ENCODE measurements around the gene AGO1. TPM values are rescaled to one million over a fixed set of nuclear protein-coding genes. Genes with fewer than 3 reads are reported as not detected.
A peak's percentile ranks its signal among the peaks of the same experiment; 100 is the strongest.

The AGO1 gene
- total and polyA plus RNA-seq, 9 donors, result 7.0 to 11.9 (median 8.9) TPM

- WGBS (ENCODE audit: insufficient coverage), result 1% methylated on average over 11 of the region's 28 CpGs
- no peaks in the 10 kb centered on the region for H3K36me3 ChIP-seq (ENCODE audit: control insufficient read depth, insufficient read depth, low read length)
- H3K9me3 ChIP-seq (replicated peaks; ENCODE audit: control insufficient read depth, low read depth, low read length), result no peaks in the 10 kb centered on the region
- H3K27me3 ChIP-seq (ENCODE audit: control insufficient read depth, insufficient read depth, low read length), result no peaks in the 10 kb centered on the region
- H3K4me1 ChIP-seq (ENCODE audit: control insufficient read depth, insufficient read depth, low read length), result no peaks in the 10 kb centered on the region
- H3K27ac ChIP-seq (ENCODE audit: low read length), result peak overlapping the region; percentile 82
- DNase-seq, result peak; percentile 44
- peak overlapping the region; percentile 83 for H3K4me3 ChIP-seq (ENCODE audit: low read length)
Measured at GRCh38 chr1:35931446-35932157, 48.6 kb downstream of the AGO1 start.

DNA sequence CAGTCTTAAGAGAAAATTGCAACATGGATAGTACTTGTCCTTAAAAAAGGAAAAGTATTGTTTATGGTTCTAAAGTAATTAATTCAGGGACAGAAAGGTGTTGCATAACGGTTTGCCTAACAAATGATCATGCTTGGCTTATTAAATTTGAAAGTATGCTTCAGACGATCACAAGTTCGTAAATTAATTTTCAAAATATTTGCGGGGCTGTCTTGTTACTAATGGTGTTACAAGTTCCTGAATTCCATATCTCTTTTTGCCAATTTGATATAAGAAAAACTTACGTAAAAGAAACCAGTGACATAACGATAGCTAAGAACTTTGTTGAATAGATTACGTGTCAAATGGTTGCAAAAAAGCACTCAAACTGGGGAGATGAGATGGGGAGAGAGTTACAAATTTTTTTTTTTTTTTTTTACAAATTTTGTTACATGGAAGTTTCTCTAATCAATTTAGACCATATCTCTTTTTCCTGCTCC, 49.2 kb downstream of the AGO1 start:
- Histone ChIP-seq H3K27me3 (ENCODE audit: control insufficient read depth, insufficient read depth, low read length) (no peaks in the 10 kb centered on the region), H3K4me1 (ENCODE audit: control insufficient read depth, insufficient read depth, low read length) (no peaks in the 10 kb centered on the region), H3K4me3 (ENCODE audit: low read length) (peak overlapping the region; percentile 83), H3K27ac (ENCODE audit: low read length) (peak overlapping the region; percentile 82), H3K36me3 (ENCODE audit: control insufficient read depth, insufficient read depth, low read length) (no peaks in the 10 kb centered on the region), H3K9me3 (replicated peaks; ENCODE audit: control insufficient read depth, low read depth, low read length) (no peaks in the 10 kb centered on the region)
- DNase-seq, result no peak
- no CpG with 5 or more reads among the region's 7 CpGs for WGBS (ENCODE audit: insufficient coverage)

DNA sequence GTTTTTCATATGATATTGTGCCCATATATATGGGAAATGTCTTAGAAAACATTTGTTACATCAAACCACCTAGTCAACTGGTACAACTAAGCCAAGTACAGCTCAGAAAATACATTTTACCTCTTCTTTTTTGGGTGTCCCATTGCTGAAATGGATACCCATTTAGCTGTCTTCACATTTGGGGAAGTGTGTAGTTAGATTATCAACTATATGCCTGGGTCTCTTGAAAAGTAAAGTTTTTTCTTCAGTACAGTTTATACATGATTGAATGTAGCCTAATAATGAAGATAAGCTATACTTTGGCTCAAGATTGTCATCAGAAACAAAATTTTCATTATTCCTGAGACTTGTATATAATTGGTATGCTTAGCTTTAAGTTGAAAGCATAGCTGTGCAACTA, 49.9 kb downstream of the AGO1 start:
- DNase-seq, result no peak
- H3K4me1 ChIP-seq (ENCODE audit: control insufficient read depth, insufficient read depth, low read length), result no peaks in the 10 kb centered on the region
- H3K4me3 ChIP-seq (ENCODE audit: low read length), result no peak overlapping the region
- H3K27ac ChIP-seq (ENCODE audit: low read length), result no peak overlapping the region
- no peaks in the 10 kb centered on the region for H3K9me3 ChIP-seq (replicated peaks; ENCODE audit: control insufficient read depth, low read depth, low read length)
- no peaks in the 10 kb centered on the region for H3K36me3 ChIP-seq (ENCODE audit: control insufficient read depth, insufficient read depth, low read length)
- H3K27me3 ChIP-seq (ENCODE audit: control insufficient read depth, insufficient read depth, low read length), result no peaks in the 10 kb centered on the region

- Histone ChIP-seq H3K36me3 (ENCODE audit: control insufficient read depth, insufficient read depth, low read length) (no peaks in the 10 kb centered on the region), H3K27me3 (ENCODE audit: control insufficient read depth, insufficient read depth, low read length) (no peaks in the 10 kb centered on the region), H3K9me3 (replicated peaks; ENCODE audit: control insufficient read depth, low read depth, low read length) (no peaks in the 10 kb centered on the region), H3K4me3 (ENCODE audit: low read length) (no peak overlapping the region), H3K27ac (ENCODE audit: low read length) (peak overlapping the region; percentile 67), H3K4me1 (ENCODE audit: control insufficient read depth, insufficient read depth, low read length) (no peaks in the 10 kb centered on the region)
- no CpG with 5 or more reads among the region's 2 CpGs for WGBS (ENCODE audit: insufficient coverage)
- DNase-seq, result peak; percentile 94
Measured at GRCh38 chr1:35935442-35936388, 52.7 kb downstream of the AGO1 start.

- Histone ChIP-seq H3K27me3 (ENCODE audit: control insufficient read depth, insufficient read depth, low read length) (no peaks in the 10 kb centered on the region), H3K27ac (ENCODE audit: low read length) (no peak overlapping the region), H3K9me3 (replicated peaks; ENCODE audit: control insufficient read depth, low read depth, low read length) (no peaks in the 10 kb centered on the region), H3K4me3 (ENCODE audit: low read length) (no peak overlapping the region), H3K4me1 (ENCODE audit: control insufficient read depth, insufficient read depth, low read length) (no peaks in the 10 kb centered on the region), H3K36me3 (ENCODE audit: control insufficient read depth, insufficient read depth, low read length) (no peaks in the 10 kb centered on the region)
- no peak for DNase-seq
- WGBS (ENCODE audit: insufficient coverage), result 100% methylated on average over 1 of the region's 3 CpGs
Measured at GRCh38 chr1:35936838-35937237, 53.8 kb downstream of the AGO1 start.

DNA sequence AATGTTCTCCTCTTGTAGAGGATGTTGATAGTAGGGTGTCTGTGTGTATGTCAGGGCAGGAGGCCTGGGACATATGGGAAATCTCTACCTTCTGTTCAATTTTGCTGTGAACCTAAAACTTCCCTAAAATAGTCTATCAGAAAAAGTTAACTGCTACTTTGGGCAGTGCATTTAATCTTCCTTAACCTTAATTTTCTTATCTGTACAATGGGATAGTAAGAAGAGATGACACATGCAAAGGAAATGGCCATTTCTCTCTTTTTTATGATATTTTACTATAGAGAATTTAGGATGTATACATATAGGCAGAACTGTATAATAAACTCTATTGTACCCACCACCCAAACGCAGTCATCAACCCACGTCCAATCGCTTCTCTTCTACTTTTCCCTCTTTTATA, 56.5 kb downstream of the AGO1 start:
- no peak for DNase-seq

DNA sequence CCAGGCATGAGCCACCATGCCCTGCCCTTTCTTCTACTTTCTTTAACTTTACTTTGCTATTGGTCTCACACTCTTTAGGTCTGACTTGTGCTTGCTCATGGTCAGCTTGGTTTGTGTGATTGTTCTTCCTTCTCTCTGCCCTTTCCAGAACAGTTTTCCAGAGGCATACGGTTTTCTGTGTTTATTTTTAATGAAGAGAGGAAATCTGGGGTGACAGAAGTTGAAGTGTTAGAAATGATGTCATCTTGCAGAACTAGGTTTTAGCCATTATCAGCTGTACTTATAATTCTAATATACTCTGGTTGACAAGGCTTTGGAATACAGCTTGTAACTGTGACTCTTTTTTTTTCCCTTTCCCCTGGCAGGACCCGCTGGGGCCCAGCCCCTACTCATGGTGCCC, 62.3 kb downstream of the AGO1 start:
- no CpG with 5 or more reads among the region's 2 CpGs for WGBS (ENCODE audit: insufficient coverage)

More for the DNA sequence above, 56.5 kb downstream of the AGO1 start:
- WGBS (ENCODE audit: insufficient coverage), result no CpG with 5 or more reads among the region's 3 CpGs
- Histone ChIP-seq H3K27ac (ENCODE audit: low read length) (no peak overlapping the region), H3K36me3 (ENCODE audit: control insufficient read depth, insufficient read depth, low read length) (no peaks in the 10 kb centered on the region), H3K27me3 (ENCODE audit: control insufficient read depth, insufficient read depth, low read length) (no peaks in the 10 kb centered on the region), H3K4me1 (ENCODE audit: control insufficient read depth, insufficient read depth, low read length) (no peaks in the 10 kb centered on the region), H3K4me3 (ENCODE audit: low read length) (no peak overlapping the region), H3K9me3 (replicated peaks; ENCODE audit: control insufficient read depth, low read depth, low read length) (no peaks in the 10 kb centered on the region)

GRCh38 chr1:35947547-35947946, 64.5 kb downstream of the AGO1 start:
- Histone ChIP-seq H3K36me3 (ENCODE audit: control insufficient read depth, insufficient read depth, low read length) (no peaks in the 10 kb centered on the region), H3K9me3 (replicated peaks; ENCODE audit: control insufficient read depth, low read depth, low read length) (no peaks in the 10 kb centered on the region), H3K27ac (ENCODE audit: low read length) (no peak overlapping the region), H3K4me1 (ENCODE audit: control insufficient read depth, insufficient read depth, low read length) (no peaks in the 10 kb centered on the region), H3K27me3 (ENCODE audit: control insufficient read depth, insufficient read depth, low read length) (no peaks in the 10 kb centered on the region), H3K4me3 (ENCODE audit: low read length) (no peak overlapping the region)
- 100% methylated on average over 1 of the region's 2 CpGs for WGBS (ENCODE audit: insufficient coverage)
- no peak for DNase-seq

More for the DNA sequence above, 62.3 kb downstream of the AGO1 start:
- Histone ChIP-seq H3K27ac (ENCODE audit: low read length) (no peak overlapping the region), H3K9me3 (replicated peaks; ENCODE audit: control insufficient read depth, low read depth, low read length) (no peaks in the 10 kb centered on the region), H3K4me3 (ENCODE audit: low read length) (no peak overlapping the region), H3K27me3 (ENCODE audit: control insufficient read depth, insufficient read depth, low read length) (no peaks in the 10 kb centered on the region), H3K4me1 (ENCODE audit: control insufficient read depth, insufficient read depth, low read length) (no peaks in the 10 kb centered on the region), H3K36me3 (ENCODE audit: control insufficient read depth, insufficient read depth, low read length) (no peaks in the 10 kb centered on the region)
- DNase-seq, result no peak

GRCh38 chr1:35958558-35958957, 75.5 kb downstream of the AGO1 start:
- no peaks in the 10 kb centered on the region for H3K9me3 ChIP-seq (replicated peaks; ENCODE audit: control insufficient read depth, low read depth, low read length)
- H3K27me3 ChIP-seq (ENCODE audit: control insufficient read depth, insufficient read depth, low read length), result no peaks in the 10 kb centered on the region
- H3K4me1 ChIP-seq (ENCODE audit: control insufficient read depth, insufficient read depth, low read length), result no peaks in the 10 kb centered on the region
- H3K36me3 ChIP-seq (ENCODE audit: control insufficient read depth, insufficient read depth, low read length), result peaks cover 5% of the 10 kb centered on the region
- H3K4me3 ChIP-seq (ENCODE audit: low read length), result no peak overlapping the region
- H3K27ac ChIP-seq (ENCODE audit: low read length), result no peak overlapping the region
- WGBS (ENCODE audit: insufficient coverage), result no CpG with 5 or more reads among the region's 1 CpG
- DNase-seq, result no peak

DNA sequence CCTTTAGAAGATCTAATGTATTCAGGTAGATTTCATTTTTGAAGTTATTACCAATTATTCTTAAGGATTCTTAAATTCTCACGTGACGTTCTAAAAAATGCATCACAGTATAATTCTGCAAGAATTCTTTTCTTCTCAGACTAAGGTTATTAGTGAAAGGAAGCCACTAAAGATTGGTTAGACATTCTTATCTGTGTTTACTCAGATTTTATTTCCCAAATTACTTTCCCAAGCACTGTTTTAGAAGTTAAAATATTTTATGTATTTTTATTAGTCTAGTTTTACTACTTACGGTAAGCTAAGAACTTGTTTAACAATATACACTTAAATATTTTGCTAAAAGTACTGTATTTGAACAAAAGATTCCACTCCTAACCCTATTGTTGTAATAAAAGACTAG, 76.3 kb downstream of the AGO1 start:
- Histone ChIP-seq H3K4me1 (ENCODE audit: control insufficient read depth, insufficient read depth, low read length) (no peaks in the 10 kb centered on the region), H3K27ac (ENCODE audit: low read length) (no peak overlapping the region), H3K4me3 (ENCODE audit: low read length) (no peak overlapping the region), H3K27me3 (ENCODE audit: control insufficient read depth, insufficient read depth, low read length) (no peaks in the 10 kb centered on the region), H3K36me3 (ENCODE audit: control insufficient read depth, insufficient read depth, low read length) (peaks cover 5% of the 10 kb centered on the region), H3K9me3 (replicated peaks; ENCODE audit: control insufficient read depth, low read depth, low read length) (no peaks in the 10 kb centered on the region)
- no CpG with 5 or more reads among the region's 3 CpGs for WGBS (ENCODE audit: insufficient coverage)
- no peak for DNase-seq

Data from muscle of leg (tissue), 11 donors.